Stimulated activated CD4-positive, alpha-beta T cell treated with anti-CD3 and anti-CD28 coated beads, Interleukin-4, amount 100 ng/mL, for 48 hours (primary cell): ENCODE results near the gene TTC17.
"Not testable (repeated sequence)": the region's sequence is repeated elsewhere in the genome, so short reads cannot be mapped to it uniquely, and the experiment has no call there.

Experiments
- DNase-seq, 2 donors: peaks; one replicate each; pipeline ENCODE4 v3.0.0-alpha.2; 2020; ENCODE audit warnings: low read depth in 2 of 2

The TTC17 gene

GRCh38 chr11:43358801-43359421 is at the start of gene TTC17:
Gene TTC17 (plus strand): TSS chr11:43358920. CDS start chr11:43358955, 35 bp downstream.
- DNase-seq = peak; percentile 86 to 93

- peak; percentile 85 to 90 for DNase-seq
Measured at GRCh38 chr11:43311791-43312607, 46.7 kb upstream of the TTC17 start, which contains the start of gene API5. Gene API5 (plus strand): TSS chr11:43311996. CDS start chr11:43312128, 132 bp downstream.

- no peak for DNase-seq
Measured at GRCh38 chr11:43315966-43316365, 42.8 kb upstream of the TTC17 start.

- DNase-seq = no peak
Measured at GRCh38 chr11:43316451-43316850, 42.3 kb upstream of the TTC17 start.

GRCh38 chr11:43327987-43328386 is 30.7 kb upstream of the TTC17 start:
- DNase-seq = no peak

GRCh38 chr11:43328482-43328881 is 30.2 kb upstream of the TTC17 start:
- no peak for DNase-seq

GRCh38 chr11:43341159-43341558 is 17.6 kb upstream of the TTC17 start:
- DNase-seq = no peak

- not testable (repeated sequence) for DNase-seq
Measured at GRCh38 chr11:43351426-43351825, 7.3 kb upstream of the TTC17 start.

GRCh38 chr11:43354311-43354710 is 4.4 kb upstream of the TTC17 start:
- DNase-seq = no peak

- DNase-seq = no peak
Measured at GRCh38 chr11:43356336-43356735, 2.4 kb upstream of the TTC17 start.

- DNase-seq = no peak
Measured at GRCh38 chr11:43358279-43358800, 380 bp upstream of the TTC17 start.

- DNase-seq = peak in 1 of 2 donors; percentile 26
Measured at GRCh38 chr11:43359422-43359818, 700 bp downstream of the TTC17 start.

- DNase-seq = no peak
Measured at GRCh38 chr11:43360361-43361032, 1.8 kb downstream of the TTC17 start.

- DNase-seq = no peak
Measured at GRCh38 chr11:43366677-43367076, 8.0 kb downstream of the TTC17 start.

GRCh38 chr11:43367382-43368178 is 8.9 kb downstream of the TTC17 start:
- DNase-seq = no peak

GRCh38 chr11:43376065-43376464 is 17.3 kb downstream of the TTC17 start:
- no peak for DNase-seq

GRCh38 chr11:43376594-43376993 is 17.9 kb downstream of the TTC17 start:
- DNase-seq = no peak

GRCh38 chr11:43377389-43377788 is 18.7 kb downstream of the TTC17 start:
- DNase-seq = no peak

- DNase-seq = no peak
Measured at GRCh38 chr11:43378897-43379296, 20.2 kb downstream of the TTC17 start.

- DNase-seq = no peak
Measured at GRCh38 chr11:43381802-43382201, 23.1 kb downstream of the TTC17 start.

- no peak for DNase-seq
Measured at GRCh38 chr11:43382614-43383013, 23.9 kb downstream of the TTC17 start.
